ENCODE data around the gene GIT1.

GIT1 gene

GRCh38 chr17:29578626-29579485 lies 10.6 kb downstream of the GIT1 start:
- no peak for TF ChIP-seq SIN3A (IDR thresholded peaks at IDR 0.05; ENCODE audit: borderline replicate concordance, insufficient read depth, low read length)
- TF ChIP-seq, protein P1, sequence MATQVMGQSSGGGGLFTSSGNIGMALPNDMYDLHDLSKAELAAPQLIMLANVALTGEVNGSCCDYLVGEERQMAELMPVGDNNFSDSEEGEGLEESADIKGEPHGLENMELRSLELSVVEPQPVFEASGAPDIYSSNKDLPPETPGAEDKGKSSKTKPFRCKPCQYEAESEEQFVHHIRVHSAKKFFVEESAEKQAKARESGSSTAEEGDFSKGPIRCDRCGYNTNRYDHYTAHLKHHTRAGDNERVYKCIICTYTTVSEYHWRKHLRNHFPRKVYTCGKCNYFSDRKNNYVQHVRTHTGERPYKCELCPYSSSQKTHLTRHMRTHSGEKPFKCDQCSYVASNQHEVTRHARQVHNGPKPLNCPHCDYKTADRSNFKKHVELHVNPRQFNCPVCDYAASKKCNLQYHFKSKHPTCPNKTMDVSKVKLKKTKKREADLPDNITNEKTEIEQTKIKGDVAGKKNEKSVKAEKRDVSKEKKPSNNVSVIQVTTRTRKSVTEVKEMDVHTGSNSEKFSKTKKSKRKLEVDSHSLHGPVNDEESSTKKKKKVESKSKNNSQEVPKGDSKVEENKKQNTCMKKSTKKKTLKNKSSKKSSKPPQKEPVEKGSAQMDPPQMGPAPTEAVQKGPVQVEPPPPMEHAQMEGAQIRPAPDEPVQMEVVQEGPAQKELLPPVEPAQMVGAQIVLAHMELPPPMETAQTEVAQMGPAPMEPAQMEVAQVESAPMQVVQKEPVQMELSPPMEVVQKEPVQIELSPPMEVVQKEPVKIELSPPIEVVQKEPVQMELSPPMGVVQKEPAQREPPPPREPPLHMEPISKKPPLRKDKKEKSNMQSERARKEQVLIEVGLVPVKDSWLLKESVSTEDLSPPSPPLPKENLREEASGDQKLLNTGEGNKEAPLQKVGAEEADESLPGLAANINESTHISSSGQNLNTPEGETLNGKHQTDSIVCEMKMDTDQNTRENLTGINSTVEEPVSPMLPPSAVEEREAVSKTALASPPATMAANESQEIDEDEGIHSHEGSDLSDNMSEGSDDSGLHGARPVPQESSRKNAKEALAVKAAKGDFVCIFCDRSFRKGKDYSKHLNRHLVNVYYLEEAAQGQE (IDR thresholded peaks at IDR 0.05; ENCODE audit: insufficient read depth in 1 of 2, low read depth in 2 of 2, low read length in 2 of 2), result no peak
- no peak for TF ChIP-seq POLR2AphosphoS5 (IDR thresholded peaks at IDR 0.05; ENCODE audit: low read depth, low read length)
- TF ChIP-seq TAF1 (IDR thresholded peaks at IDR 0.05; ENCODE audit: borderline replicate concordance, insufficient read depth, low read length), result no peak
- no peak for TF ChIP-seq FOXP2 (optimal IDR thresholded peaks at IDR 0.05; ENCODE audit: borderline replicate concordance, extremely low read depth, extremely low read length, insufficient read depth)

DNA sequence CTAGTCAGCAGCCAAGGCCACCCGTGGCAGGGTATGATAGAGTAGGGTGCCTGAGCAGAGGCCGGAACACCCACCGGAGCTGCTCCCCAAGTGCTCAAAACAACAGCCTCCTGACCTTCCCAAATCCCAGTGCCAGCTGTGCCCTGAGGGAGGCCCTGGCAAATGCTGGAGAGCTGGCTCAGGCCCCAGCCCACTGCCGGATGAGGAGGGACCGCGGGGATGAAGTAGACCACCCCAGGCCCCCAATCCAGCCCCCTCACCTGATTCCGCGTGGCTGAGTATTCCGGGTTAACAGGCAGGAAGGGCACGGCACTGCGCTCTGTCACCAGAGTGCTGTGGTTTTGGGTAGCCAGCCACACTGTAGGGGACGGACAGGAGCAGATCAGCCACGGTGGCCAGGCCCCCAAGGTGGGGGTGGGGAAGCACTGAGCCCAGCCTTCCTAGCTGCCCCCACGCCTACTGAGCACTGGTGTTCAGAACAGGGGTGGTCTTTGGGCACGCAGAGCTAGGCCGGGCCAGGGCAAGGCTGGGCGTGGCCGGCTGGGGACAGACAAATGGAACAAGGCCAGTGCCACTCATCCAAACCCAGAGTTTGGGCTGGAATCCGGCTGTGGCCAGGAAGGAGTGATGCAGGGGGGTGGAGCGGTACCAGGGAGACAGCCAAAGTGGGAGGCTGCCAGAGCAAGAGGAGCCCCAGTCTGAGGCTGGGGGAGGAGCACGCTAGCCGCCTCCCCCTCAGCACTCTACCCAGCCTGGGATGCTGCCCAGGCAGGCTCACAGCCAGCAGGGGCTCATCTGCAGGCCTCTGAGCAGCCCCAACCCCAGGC lies 11.8 kb downstream of the GIT1 start:
- TF ChIP-seq, protein P1 (IDR thresholded peaks at IDR 0.05; ENCODE audit: insufficient read depth in 1 of 2, low read depth in 2 of 2, low read length in 2 of 2), result no peak
- TF ChIP-seq POLR2AphosphoS5 (IDR thresholded peaks at IDR 0.05; ENCODE audit: low read depth, low read length), result no peak
- TF ChIP-seq SIN3A (IDR thresholded peaks at IDR 0.05; ENCODE audit: borderline replicate concordance, insufficient read depth, low read length), result no peak
- no peak for TF ChIP-seq TAF1 (IDR thresholded peaks at IDR 0.05; ENCODE audit: borderline replicate concordance, insufficient read depth, low read length)
- no peak for TF ChIP-seq FOXP2 (optimal IDR thresholded peaks at IDR 0.05; ENCODE audit: borderline replicate concordance, extremely low read depth, extremely low read length, insufficient read depth)

DNA sequence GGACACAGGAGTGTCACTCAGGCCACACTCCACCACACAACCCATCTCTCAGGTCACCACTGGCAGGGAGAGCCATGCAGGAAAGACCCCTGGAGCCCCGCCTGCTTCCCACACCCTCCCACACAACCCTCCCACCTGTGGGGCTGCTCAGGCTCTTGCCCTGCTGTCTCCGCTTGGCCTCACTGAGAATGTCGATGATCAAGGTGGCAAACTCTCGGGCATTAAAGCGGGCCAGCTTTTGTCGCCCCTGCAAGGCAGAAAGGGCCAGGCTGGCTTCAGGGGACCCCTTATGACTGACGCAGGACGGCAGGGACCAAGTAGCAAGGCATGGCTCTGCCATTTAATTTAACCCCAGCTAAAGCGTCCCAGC lies 12.5 kb downstream of the GIT1 start:
- no peak for TF ChIP-seq SIN3A (IDR thresholded peaks at IDR 0.05; ENCODE audit: borderline replicate concordance, insufficient read depth, low read length)
- TF ChIP-seq, protein P1 (IDR thresholded peaks at IDR 0.05; ENCODE audit: insufficient read depth in 1 of 2, low read depth in 2 of 2, low read length in 2 of 2), result no peak
- TF ChIP-seq FOXP2 (optimal IDR thresholded peaks at IDR 0.05; ENCODE audit: borderline replicate concordance, extremely low read depth, extremely low read length, insufficient read depth), result no peak
- no peak for TF ChIP-seq POLR2AphosphoS5 (IDR thresholded peaks at IDR 0.05; ENCODE audit: low read depth, low read length)
- TF ChIP-seq TAF1 (IDR thresholded peaks at IDR 0.05; ENCODE audit: borderline replicate concordance, insufficient read depth, low read length), result no peak

DNA sequence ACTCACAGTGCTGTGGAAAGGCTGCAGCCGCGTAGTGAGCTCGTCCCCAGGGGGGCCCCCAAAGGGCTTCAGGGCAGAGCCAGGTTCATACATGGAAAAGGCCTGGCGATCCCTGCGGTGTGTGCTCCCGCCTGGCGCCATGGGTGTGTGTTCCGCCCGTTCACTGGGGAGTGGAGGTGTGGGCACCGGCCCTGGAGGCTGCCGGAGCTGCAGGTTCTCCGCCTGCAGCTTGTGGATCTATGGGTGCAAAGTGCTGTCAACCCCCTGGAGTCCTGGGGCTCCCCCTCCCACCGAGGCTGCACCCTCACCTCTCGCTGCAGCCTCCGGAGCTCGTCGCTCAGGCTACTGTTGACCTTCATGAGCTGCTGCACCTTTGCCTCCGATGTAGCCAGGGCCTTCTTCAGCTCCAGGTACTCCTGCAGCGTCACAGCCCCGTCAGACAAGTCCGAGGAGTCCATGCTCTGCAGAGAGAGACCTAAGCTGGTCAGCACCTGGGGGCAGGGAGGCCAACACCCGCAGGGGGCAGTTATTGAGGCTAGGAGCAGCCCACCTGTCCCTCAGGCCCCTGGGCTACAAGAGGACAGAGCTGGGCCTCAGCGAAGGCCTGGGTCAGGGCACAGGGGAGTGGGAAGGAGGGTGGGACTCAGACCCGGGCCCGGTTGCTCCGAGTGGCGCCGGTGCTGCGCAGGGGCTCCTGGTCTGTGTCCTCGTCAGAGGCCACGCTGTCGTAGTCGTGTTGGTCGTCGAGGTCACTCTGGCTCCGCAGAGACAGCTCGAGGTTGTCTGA lies 13.0 kb downstream of the GIT1 start:
- TF ChIP-seq TAF1 (IDR thresholded peaks at IDR 0.05; ENCODE audit: borderline replicate concordance, insufficient read depth, low read length), result no peak
- TF ChIP-seq, protein P1 (IDR thresholded peaks at IDR 0.05; ENCODE audit: insufficient read depth in 1 of 2, low read depth in 2 of 2, low read length in 2 of 2), result no peak
- no peak for TF ChIP-seq SIN3A (IDR thresholded peaks at IDR 0.05; ENCODE audit: borderline replicate concordance, insufficient read depth, low read length)

Data from PFSK-1 (cell line).